HG03060 (cell line): Measurements from ENCODE around the gene BFSP2.
"Not testable (repeated sequence)": the region's sequence is repeated elsewhere in the genome, so short reads cannot be mapped to it uniquely, and the experiment has no call there.

Experiments used
- ATAC-seq: cut with Tn5 transposase; IDR thresholded peaks from one replicate; pipeline ENCODE4 v1.9.1; 2021; ENCODE audit warnings: low read depth, moderate number of reproducible peaks; ENCODE audit not compliant: unreplicated experiment

Gene BFSP2

GRCh38 chr3:133503409-133503808 lies 103.6 kb downstream of the BFSP2 start:
- ATAC-seq = no peak

DNA sequence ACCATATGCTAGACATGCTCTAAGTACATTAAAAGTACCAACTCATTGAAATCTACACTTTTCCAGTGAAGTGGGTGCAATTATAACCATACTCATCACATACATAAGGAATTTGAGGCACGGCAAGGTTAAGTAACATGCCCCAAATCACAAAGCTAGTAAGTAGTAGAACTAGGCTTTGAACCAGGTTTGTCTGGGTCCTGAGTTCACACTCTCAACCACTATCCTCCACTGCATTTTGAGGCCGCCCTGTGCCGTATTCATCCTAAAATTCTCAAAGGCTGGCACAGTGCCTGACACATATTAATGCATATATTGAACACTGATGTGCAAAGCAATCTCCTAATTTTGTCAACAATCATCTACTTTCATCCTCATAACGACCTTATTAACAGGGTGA lies 104.9 kb downstream of the BFSP2 start:
- no peak for ATAC-seq

DNA sequence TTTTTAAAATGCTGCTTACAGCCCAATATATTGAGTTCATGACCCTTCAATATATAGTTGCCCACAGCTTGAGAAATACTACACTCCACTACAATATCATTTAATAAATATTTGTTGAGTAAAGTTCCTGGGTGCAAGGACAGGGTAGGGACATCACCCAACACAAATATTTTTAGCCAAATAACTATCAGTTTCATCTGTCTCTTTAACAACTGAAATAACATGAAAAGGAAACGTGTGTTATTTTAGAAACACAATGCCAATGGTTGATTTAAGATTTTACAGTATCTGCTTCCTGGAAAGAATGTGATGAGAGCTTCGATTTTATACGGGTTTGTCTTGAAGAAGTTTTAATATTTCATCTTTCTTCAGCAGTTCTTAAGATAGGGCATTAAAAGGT lies 106.0 kb downstream of the BFSP2 start:
- no peak for ATAC-seq

DNA sequence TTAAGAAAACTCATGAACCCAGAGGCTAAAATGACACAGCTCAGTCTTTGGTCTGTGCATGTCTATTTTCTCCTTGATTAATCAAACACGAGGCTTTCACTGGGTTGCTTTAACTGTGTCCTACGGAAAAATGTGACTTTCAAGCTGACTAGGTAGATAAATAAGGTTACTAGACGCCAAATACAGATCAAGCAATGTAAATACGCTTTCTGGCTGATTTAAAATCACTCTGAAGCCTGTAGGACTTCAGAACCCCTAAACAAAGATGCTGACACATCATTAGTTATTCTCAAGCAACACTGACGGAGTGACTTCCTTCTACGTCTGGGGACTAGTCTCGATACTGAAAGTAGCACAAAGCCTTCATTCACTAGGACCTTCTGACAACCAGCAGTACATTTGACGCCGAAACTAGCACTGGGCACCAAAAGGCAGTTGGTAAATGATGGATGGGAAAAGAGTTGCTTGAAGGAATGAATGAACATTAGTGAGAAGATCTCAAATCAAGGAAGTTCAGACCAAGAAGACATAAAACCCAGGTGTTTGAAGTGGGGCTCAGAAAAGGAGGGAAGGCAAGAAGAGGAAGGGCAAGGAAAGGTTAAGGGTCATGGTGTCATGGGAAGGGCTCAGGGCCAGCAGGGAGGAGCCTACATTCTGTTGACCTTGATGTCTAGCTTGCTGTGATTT lies 106.5 kb downstream of the BFSP2 start:
- peak; percentile 91 for ATAC-seq

- no peak for ATAC-seq
These were observed 109.6 kb downstream of the BFSP2 start for GRCh38 chr3:133509488-133509887.

DNA sequence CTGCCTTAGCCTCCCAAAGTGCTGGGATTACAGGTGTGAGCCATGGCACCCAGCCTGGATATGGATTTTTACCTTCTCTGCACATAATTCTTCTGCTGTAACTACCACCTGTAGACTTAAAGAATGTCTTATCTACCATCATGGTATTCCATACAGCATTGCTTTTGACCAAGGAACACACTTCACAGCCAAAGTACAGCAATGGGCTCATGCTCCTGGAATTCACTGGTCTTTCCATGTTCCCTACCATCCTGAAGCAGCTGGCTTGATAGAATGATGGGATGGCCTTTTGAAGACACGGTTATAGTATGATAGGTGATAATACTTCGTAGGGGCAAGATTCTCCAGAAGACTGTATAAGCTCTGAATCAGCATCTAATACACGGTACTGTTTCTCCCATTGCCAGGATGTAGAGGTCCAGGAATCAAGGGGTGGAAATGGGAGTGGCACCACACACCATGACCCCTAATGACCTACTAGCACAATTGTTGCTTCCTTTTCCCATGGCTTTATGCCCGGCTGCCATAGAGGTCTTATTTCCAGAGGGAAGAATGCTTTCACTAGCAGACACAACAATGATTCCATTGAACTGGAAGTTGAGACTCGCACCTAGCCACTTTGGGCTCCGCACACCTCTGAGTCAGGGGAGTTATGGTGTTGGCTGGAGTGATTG lies 112.7 kb downstream of the BFSP2 start:
- ATAC-seq = no peak

DNA sequence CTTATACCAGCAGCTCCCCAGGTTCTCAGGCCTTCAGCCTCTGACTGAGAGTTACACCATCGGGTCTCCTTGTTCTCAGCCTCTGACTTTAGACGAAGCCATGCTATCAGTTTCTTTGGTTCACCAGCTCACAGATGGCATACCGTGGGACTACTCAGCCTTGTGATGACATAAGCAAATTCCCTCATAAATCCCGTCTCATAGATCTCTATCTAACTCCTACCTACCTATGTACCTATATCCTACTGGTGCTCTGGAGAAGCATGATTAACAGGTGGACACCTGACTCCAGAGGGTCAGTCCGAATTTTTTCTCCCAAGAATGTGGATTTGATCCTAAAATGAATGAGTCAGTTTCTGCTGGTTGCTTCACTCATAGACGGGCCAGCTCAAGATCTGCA lies 114.6 kb downstream of the BFSP2 start:
- no peak for ATAC-seq

DNA sequence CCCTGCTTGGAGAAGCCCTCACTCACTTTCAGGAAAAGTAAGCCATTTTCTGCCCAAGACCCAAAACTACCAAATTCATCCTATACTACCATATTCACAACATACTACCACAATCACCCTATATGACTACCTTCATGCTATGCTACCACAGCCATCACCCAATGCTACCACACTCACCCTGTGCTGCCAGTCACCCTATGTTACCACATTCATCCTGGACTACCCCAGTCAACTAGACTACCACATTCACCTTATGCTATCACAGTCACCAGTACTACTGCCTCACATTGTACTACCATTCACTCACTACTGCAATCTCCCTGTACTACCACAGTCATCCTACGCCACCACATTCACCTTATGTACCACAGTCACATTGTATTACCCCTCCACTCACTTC lies 115.3 kb downstream of the BFSP2 start:
- ATAC-seq = no peak

DNA sequence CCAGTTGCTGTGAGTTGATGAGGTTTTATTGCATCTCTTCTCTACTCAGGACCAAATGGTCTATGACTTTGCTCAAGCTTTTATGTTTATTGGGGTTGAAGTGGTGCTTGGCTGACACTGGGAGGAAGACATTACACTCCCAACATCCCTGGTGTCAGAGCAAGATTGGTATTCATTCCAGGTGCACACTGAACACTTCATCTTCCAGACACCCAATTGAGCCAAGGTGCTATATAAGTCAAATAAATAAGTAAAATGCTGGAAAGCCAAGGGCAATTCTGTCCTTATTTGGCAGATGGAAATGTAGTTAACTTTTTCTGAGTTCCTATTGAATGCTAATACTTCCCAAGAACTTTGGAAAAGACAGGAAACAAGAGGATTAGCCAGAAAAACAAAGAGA lies 120.4 kb downstream of the BFSP2 start:
- ATAC-seq = no peak

DNA sequence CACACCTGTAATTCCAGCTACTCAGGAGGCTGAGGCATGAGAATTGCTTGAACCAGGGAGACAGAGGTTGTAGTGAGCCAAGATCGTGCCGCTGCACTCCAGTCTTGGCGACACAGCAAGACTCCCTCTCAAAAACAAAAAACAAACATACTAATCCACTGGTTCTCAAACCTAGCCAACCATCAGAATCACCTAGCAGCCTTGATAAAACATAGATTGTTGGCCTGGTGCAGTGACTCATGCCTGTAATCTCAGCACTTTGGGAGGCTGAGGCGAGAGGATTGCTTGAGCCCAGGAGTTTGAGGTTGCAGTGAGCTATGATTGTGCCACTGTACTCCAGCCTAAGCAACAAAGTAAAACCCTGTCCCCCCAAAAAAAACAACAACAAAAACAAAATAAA lies 121.1 kb downstream of the BFSP2 start:
- not testable (repeated sequence) for ATAC-seq

GRCh38 chr3:133521946-133522345 lies 122.1 kb downstream of the BFSP2 start:
- no peak for ATAC-seq

GRCh38 chr3:133523758-133524157 lies 123.9 kb downstream of the BFSP2 start:
- not testable (repeated sequence) for ATAC-seq
